ENCODE data around the gene RFT1.

RFT1 gene

DNA sequence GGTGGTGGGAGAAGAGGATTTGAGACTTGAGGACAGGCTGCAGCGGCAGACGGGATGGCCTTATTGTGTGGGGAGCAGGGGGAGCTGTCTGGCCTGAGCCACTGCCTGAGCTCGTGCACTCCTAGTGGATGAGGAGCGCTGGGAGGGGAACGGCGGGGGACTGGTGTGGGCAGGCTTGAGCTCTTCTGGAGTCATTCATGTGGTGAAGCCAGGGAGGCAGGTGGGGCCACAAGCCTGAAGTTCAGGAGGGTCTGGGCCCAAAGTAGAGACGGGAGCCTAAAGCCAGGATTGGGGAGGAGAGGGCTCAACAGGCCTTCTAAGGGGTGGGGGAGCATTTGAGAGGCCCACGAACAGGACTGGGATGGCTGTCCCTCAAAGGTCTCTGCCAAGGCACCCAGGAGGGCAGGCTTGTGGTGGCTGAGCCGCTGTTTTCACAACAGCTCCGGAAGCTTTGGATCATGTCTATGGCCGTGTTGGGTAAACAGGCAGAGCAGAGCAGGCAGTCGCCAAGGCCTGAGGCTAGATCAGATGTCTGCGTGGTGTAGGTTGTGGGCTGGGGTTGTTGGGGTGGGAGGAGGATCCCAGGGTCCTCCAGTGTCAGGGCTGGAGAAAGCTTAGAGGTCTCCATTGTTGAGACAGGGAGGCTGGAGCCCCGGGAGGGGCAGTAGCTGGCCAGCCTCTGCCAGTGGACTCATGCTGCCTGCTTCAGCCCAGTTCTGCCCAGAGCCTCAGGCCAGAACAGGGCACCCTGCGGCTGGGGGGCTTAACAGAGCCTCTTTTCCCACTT is 39.0 kb upstream of the RFT1 start:
- CTCF ChIA-PET, result interaction anchor here (0.9 to 3.0 kb wide), 3 partner anchors 27 to 37 kb away, joined by 3 to 7 read pairs (median 3); no protein-coding TSS in a partner anchor
- no peak for DNase-seq (ENCODE audit: low read depth, low spot score)
- TF ChIP-seq, protein P1, sequence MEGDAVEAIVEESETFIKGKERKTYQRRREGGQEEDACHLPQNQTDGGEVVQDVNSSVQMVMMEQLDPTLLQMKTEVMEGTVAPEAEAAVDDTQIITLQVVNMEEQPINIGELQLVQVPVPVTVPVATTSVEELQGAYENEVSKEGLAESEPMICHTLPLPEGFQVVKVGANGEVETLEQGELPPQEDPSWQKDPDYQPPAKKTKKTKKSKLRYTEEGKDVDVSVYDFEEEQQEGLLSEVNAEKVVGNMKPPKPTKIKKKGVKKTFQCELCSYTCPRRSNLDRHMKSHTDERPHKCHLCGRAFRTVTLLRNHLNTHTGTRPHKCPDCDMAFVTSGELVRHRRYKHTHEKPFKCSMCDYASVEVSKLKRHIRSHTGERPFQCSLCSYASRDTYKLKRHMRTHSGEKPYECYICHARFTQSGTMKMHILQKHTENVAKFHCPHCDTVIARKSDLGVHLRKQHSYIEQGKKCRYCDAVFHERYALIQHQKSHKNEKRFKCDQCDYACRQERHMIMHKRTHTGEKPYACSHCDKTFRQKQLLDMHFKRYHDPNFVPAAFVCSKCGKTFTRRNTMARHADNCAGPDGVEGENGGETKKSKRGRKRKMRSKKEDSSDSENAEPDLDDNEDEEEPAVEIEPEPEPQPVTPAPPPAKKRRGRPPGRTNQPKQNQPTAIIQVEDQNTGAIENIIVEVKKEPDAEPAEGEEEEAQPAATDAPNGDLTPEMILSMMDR (IDR thresholded peaks at IDR 0.05; ENCODE audit: insufficient read depth, low read length, missing control alignments), result no peak
- no peak overlapping the region for H3K4me3 ChIP-seq (ENCODE audit: low read depth, low read length)
- POLR2A ChIA-PET, result no interaction called here

DNA sequence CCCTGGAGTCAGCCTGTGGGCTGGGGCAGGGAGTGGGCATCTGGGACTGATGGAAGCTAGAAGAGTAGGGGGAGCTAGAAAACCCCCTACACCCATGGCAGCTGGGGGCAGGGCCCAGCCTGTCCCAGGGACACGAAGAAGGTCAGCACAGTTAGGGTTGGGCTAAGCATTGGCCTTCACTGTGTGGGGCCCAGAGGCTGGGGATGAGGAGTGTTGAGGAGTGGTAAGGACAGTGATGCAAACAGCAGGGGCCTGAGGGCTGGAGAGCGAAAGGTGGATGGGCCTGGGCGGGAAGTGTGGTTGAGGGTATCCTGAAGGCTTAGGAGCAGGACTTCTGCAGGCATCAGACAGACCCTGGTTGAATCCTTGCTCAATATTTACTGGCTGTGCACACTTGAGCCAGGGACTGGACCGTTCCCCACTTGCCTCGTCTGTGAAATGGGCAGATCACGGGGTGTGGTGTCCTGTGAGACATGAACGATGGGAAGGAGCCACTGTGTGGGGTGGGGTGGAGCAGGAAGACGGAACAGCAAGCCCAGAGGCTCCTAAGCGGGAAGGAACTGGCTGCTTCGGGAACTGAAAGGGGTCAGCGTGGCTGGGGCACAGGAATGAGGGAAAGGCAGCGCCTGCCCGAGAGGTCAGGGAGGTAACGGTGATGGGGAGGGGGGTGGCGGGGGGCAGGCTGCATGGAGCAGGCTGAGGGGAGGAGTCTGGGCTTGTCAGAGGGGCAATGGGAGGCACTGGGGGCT is 38.1 kb upstream of the RFT1 start:
- CTCF ChIA-PET, result interaction anchor here (3.0 kb wide), 1 partner anchor 28 kb away, joined by 7 read pairs; no protein-coding TSS in a partner anchor
- POLR2A ChIA-PET, result no interaction called here
- no peak for DNase-seq (ENCODE audit: low read depth, low spot score)
- TF ChIP-seq, protein P1 (IDR thresholded peaks at IDR 0.05; ENCODE audit: insufficient read depth, low read length, missing control alignments), result no peak
- H3K4me3 ChIP-seq (ENCODE audit: low read depth, low read length), result no peak overlapping the region

DNA sequence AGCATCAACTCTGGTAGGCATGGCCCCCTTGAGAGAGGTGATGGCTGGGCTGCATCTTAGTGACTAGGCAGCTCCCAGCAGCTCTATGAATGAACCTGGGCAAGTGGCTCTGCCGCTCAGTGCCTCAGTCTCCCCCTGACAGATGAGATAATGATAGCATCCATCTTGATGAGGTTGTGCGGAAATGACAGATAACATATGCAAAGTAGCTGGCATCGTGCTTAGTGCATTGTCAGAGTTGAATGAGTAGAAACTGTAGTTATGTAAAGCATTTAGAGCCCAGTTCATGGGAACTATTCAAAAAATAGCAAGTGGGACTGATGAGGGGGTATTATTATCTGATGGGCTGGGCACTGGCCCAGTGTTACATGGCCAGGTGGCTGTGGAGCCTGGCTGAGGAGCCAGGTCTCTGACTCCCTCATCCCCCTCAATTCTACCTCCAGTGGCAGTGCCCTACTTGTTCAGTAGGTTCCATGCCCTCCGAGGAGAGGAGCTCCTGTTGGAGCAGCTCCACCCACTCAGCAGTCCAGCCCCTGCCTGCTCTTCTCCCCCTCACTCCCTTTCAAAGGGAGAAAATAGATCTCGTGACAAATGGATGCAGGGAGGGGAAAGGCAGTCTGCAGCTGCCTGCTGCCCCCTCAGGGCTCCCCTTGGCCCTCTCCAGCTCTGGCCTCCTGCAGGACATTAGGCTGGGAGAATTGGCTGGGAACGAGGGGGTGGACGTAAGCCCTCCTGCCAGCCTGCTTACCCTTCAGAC is 37.4 kb upstream of the RFT1 start:
- no peak overlapping the region for H3K4me3 ChIP-seq (ENCODE audit: low read depth, low read length)
- CTCF ChIA-PET, result interaction anchor here (1.0 to 3.0 kb wide), 3 partner anchors 28 to 57 kb away, joined by 3 to 7 read pairs (median 4); no protein-coding TSS in a partner anchor
- DNase-seq (ENCODE audit: low read depth, low spot score), result no peak
- POLR2A ChIA-PET, result no interaction called here
- TF ChIP-seq, protein P1 (IDR thresholded peaks at IDR 0.05; ENCODE audit: insufficient read depth, low read length, missing control alignments), result no peak

DNA sequence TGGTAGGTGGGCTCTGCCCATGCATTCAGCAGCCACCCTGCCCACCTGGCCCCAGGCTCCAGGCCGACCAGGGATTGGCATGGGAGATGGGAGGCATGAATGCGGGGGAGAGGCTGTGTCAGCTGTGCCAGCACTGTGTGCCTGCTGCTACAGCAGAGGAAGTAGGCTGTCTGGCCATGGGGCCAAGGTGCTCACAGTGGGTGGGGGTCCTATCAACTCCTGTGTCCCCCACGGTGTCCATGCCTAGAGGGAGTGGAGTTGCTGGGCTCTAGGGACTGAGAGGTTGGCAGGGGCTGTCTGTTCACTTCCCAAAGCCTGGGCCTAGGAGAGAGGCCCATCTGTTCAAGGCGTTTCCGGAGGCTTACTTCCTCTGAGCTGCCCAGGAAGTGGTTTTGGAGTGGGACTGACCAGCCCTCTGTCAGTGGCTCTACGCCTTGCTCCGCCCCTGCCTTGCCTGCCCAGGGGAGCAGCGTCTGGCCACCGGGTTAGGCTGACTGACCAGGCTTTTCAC is 36.6 kb upstream of the RFT1 start:
- ChIA-PET POLR2A (no interaction called here), CTCF (interaction anchor here (0.9 to 3.0 kb wide), 5 partner anchors 27 to 56 kb away, joined by 3 to 10 read pairs (median 4); no protein-coding TSS in a partner anchor)
- H3K4me3 ChIP-seq (ENCODE audit: low read depth, low read length), result no peak overlapping the region
- TF ChIP-seq, protein P1 (IDR thresholded peaks at IDR 0.05; ENCODE audit: insufficient read depth, low read length, missing control alignments), result no peak
- no peak for DNase-seq (ENCODE audit: low read depth, low spot score)

DNA sequence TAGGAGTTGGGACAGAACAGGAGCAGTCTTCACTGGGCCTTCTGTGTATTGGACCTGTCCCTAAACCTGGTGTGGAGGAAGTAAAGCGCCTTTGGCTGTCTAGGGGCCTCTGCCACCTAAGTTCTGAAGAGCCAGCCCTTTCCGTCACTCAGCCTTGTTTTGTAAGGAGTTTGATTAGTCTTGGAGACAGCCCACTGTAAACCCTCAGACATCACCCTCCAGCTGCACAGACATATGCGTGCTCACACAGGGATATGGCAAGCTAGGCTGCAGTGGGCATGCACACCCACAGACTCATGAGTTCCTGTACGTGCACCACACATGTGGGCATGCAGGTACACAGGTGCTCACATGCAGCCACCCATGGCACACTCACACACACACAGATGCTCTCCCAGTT is 36.0 kb upstream of the RFT1 start:
- POLR2A ChIA-PET, result no interaction called here
- TF ChIP-seq, protein P1 (IDR thresholded peaks at IDR 0.05; ENCODE audit: insufficient read depth, low read length, missing control alignments), result no peak
- CTCF ChIA-PET, result interaction anchor here (0.9 to 2.2 kb wide), 3 partner anchors 30 to 56 kb away, joined by 3 to 10 read pairs (median 3); no protein-coding TSS in a partner anchor
- no peak overlapping the region for H3K4me3 ChIP-seq (ENCODE audit: low read depth, low read length)
- DNase-seq (ENCODE audit: low read depth, low spot score), result no peak

Measured in AG04449 (cell line).